Measurements from ENCODE around the gene MRPL20. TPM values are rescaled to one million over a fixed set of nuclear protein-coding genes. Genes with fewer than 3 reads are reported as not detected.
A peak's percentile ranks its signal among the peaks of the same experiment; 100 is the strongest.
"Not testable (repeated sequence)": the region's sequence is repeated elsewhere in the genome, so short reads cannot be mapped to it uniquely, and the experiment has no call there.

Gene MRPL20
- total RNA-seq (100 to 1,000 TPM; 121 to 144 (median 132) TPM), polyA plus RNA-seq (190 TPM)
- long read RNA-seq, donor 1, transcript MRPL20-201 (4 exons, 721 nt): major isoform, 45 of 53 reads
- long read RNA-seq, donor 1, partial matches to known transcripts: 3 of 53 reads
- long read RNA-seq, donor 1, other reads (novel, unspliced or antisense): 5 of 53 reads
- long read RNA-seq, donor 2, transcript MRPL20-201 (4 exons, 721 nt): major isoform, 62 of 69 reads
- long read RNA-seq, donor 2, partial matches to known transcripts: 0 of 69 reads
- long read RNA-seq, donor 2, other reads (novel, unspliced or antisense): 7 of 69 reads
- long read RNA-seq, donor 3, transcript MRPL20-201 (4 exons, 721 nt): major isoform, 25 of 30 reads
- long read RNA-seq, donor 3, partial matches to known transcripts: 2 of 30 reads
- long read RNA-seq, donor 3, other reads (novel, unspliced or antisense): 3 of 30 reads
- long read RNA-seq, donor 4, transcript MRPL20-201 (4 exons, 721 nt): major isoform, 30 of 36 reads
- long read RNA-seq, donor 4, partial matches to known transcripts: 0 of 36 reads
- long read RNA-seq, donor 4, other reads (novel, unspliced or antisense): 6 of 36 reads

DNA sequence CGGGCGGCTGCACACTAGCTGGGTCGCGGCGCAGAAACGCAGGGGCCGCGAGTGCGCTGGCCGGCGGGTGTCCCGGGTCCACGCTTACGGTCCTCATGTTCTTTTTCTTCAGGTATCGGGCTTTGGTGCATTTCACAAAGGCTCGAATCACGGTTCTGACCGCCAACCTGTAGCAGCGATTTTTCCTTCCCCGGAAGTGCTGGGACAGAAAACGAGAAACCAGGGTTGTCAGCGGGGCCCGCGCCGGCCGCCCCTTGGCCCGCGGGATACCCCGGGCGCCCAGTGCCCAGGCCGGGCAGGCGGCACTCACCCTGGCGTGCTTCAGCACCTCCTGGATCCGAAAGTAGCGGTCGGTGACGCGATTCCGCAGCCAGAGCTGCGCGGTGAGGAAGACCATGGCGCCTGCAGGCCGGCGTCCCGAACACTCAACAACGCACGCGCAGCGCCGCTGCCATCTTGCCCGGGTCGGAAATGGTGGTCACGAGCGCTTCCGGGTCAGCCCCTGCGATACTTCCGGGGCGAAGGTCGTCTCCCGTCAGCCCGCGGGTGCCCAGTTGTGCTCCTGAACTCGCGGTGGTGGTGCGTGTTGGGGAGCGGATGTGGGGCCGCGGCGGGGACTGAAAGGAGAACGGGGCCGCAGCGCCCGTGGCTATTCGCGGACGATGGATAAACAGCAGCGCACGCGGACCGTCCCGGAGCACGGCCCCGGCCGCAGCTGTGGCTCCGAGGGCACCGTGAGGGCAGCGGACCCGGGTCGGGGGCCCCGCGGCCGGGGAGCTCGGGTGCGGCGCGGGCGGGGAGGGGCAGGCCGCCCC lies at the start of gene MRPL20:
TSS of gene MRPL20 (minus strand) at position 473 of the 815 bp plus-strand sequence. CDS start at position 397, 76 bp downstream.
- under 1% methylated on average over 98 of the region's 98 CpGs for WGBS
- Histone ChIP-seq H3K27me3 (ENCODE audit: control insufficient read depth, insufficient read depth) (no peaks in the 10 kb centered on the region), H3K9me3 (ENCODE audit: control insufficient read depth, low read length) (no peaks in the 10 kb centered on the region), H3K4me1 (ENCODE audit: control insufficient read depth, insufficient read depth, low read length) (peaks cover 7% of the 10 kb centered on the region), H3K4me3 (ENCODE audit: low read length) (peak within 1 kb of the TSS; percentile 94), H3K27ac (ENCODE audit: low read length) (peak within 1 kb of the TSS; percentile 79)
- DNase-seq: peak; percentile 95 to 98 (median 98)
- peak; percentile 96 to 97 for ATAC-seq
- intact Hi-C loops (cut with DNase I): no loop called here

DNA sequence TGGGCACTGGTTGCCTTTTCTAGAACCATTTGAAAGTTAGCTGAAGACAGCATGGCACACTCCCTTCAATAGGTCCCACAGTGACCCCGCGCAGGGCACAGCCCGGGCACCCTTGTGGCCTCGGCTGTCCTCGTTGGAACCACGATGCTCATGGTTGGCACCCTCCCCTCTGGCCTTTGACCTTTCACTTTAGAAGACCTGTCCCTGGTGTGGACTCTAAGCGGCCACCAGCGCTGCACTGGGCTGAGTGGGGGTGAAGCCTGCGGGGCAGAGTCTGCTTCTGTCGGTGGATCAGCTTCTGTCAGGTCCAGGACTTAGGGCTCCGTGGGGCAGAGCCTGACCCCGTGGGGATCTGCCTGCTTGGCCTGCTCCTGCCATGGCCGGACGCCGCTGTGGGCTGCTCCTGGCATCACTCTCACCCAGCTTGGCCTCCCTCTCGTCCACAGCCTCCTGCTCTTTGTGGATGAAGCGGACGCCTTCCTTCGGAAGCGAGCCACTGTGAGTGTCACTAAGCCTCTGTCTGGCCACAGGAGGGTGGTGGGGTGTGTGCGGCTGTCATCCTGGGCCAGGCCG lies 49.7 kb upstream of the MRPL20 start:
- intact Hi-C loops (cut with DNase I); ATAC-seq; H3K4me1 ChIP-seq (ENCODE audit: control insufficient read depth, insufficient read depth, low read length); H3K27me3 ChIP-seq (ENCODE audit: control insufficient read depth, insufficient read depth); H3K4me3 ChIP-seq (ENCODE audit: low read length); H3K27ac ChIP-seq (ENCODE audit: low read length); H3K9me3 ChIP-seq (ENCODE audit: control insufficient read depth, low read length): not testable (repeated sequence)
- 84% methylated on average over 18 of the region's 22 CpGs for WGBS
- peak in 1 of 3 donors; percentile 12 for DNase-seq

DNA sequence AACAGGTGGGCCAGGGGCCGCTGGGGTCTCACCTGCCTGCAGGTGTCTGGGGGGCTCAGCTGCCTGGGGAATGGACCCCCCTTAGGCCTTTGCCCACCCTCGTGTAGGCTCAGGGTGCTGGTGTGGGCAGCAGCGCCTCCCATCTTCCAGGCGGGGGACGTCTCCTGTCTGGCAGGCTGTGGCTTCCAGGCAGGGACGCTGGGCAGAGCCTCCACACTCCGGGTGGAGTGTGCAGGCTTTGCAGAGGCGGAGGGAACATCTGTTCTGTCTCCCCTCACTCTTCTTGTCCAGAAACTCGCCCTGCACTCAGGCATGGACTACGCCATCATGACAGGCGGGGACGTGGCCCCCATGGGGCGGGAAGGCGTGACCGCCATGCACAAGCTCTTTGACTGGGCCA lies 48.8 kb upstream of the MRPL20 start:
- H3K4me3 ChIP-seq (ENCODE audit: low read length); intact Hi-C loops (cut with DNase I); H3K4me1 ChIP-seq (ENCODE audit: control insufficient read depth, insufficient read depth, low read length); H3K27me3 ChIP-seq (ENCODE audit: control insufficient read depth, insufficient read depth); DNase-seq; H3K9me3 ChIP-seq (ENCODE audit: control insufficient read depth, low read length); ATAC-seq; H3K27ac ChIP-seq (ENCODE audit: low read length): not testable (repeated sequence)
- 78% methylated on average over 1 of the region's 15 CpGs for WGBS

DNA sequence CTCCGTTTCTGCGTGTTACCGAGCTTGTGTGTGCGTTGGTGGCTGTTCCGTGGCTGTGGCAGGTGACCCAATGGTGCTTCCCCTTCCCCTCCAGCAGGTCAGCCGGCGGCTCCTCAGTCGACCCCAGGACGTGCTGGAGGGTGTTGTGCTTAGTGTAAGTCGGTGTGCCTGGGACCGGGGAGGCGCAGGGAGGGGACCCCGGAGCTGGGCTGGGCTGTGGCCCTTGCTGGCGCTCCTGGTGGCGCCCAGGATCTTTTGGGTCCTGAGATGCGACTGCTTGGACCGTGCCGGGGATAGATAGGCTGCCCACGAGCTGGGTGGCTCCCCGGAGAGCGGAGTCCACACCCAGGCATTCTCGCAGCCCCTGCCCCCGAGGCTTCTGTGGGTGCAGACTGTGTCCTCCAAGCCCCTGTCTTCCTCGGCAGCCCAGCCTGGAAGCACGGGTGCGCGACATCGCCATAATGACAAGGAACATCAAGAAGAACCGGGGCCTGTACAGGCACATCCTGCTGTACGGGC lies 48.3 kb upstream of the MRPL20 start:
- Histone ChIP-seq H3K9me3 (ENCODE audit: control insufficient read depth, low read length) (no peaks in the 10 kb centered on the region), H3K4me3 (ENCODE audit: low read length) (no peak overlapping the region), H3K27ac (ENCODE audit: low read length) (no peak overlapping the region), H3K27me3 (ENCODE audit: control insufficient read depth, insufficient read depth) (no peaks in the 10 kb centered on the region), H3K4me1 (ENCODE audit: control insufficient read depth, insufficient read depth, low read length) (no peaks in the 10 kb centered on the region)
- intact Hi-C loops (cut with DNase I): no loop called here
- DNase-seq (peak in 1 of 3 donors; percentile 30), ATAC-seq (no peak)
- 82% methylated on average over 30 of the region's 30 CpGs for WGBS

DNA sequence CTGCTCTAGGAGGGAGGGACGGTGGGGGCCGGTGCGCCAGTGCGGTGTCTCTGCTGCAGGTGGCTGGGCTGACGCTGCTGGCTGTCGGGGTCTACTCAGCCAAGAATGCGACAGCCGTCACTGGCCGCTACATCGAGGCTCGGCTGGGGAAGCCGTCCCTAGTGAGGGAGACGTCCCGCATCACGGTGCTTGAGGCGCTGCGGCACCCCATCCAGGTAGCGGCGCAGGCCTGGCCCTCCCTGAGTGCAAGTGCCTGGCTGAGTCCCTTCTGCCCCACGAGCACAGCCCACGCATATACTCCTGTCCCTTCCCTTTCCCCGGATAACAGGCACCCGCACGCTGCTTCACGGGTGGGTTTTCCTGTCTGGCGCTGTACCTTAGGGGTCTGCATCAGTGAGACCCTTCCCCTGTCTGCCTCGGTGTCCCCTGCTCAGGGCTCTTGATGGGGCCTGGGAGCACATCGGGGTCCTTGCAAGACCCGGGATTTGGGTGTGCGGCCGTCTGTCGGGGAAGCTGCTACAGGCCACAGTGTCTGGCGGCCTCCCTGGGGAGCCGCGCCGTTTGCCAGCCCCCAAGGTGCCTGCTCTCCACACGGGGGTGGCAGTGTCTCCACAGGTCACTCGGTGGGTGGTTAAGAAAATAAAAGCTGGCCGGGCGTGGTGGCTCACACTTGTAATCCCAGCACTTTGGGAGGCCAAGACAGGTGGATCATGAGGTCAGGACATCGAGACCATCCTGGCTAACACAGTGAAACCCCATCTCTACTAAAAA lies 47.4 kb upstream of the MRPL20 start:
- peak in 1 of 3 donors; percentile 21 for DNase-seq

DNA sequence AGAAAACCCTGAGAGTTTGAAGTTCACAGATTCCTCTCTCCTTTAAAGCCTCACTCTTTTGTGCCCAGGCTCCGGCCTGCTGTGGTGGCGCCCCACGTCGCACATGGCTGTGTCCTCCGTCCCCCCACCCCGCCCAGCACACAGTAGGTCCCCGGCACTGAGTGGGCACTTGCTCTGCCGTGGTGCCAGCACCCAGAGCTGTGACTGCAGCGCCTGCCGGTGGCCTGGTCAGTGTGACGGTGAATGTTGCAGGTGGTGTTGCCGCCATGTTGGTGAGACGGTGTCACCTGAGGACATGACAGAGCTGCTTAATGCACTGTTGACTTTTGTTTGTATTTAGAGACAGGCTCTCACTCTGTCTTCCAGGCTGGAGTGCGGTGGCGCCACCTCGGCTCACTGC lies 45.8 kb upstream of the MRPL20 start:
- ATAC-seq: no peak
- intact Hi-C loops (cut with DNase I): no loop called here

More for the DNA sequence above, 47.4 kb upstream of the MRPL20 start:
- intact Hi-C loops (cut with DNase I); H3K27me3 ChIP-seq (ENCODE audit: control insufficient read depth, insufficient read depth); H3K4me1 ChIP-seq (ENCODE audit: control insufficient read depth, insufficient read depth, low read length); H3K4me3 ChIP-seq (ENCODE audit: low read length); ATAC-seq; H3K27ac ChIP-seq (ENCODE audit: low read length); H3K9me3 ChIP-seq (ENCODE audit: control insufficient read depth, low read length): not testable (repeated sequence)
- 73% methylated on average over 36 of the region's 41 CpGs for WGBS

DNA sequence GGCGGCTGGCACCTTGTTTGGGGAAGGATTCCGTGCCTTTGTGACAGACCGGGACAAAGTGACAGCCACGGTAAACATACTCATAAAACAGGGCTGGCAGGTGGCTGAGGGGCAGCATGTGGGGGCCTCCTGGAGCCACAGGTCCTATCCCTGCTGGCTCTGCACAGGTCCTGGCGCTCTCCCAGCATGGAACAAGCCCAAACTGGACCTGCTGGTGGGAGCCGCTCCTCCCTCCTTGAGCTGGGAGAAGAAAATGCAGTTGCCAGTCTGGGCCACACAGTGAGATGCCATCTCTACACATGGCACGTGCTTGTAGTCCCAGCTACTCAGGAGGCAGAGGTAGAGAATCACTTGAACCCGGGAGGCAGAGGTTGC lies 45.3 kb upstream of the MRPL20 start:
- H3K27ac ChIP-seq (ENCODE audit: low read length); H3K4me3 ChIP-seq (ENCODE audit: low read length); ATAC-seq; H3K9me3 ChIP-seq (ENCODE audit: control insufficient read depth, low read length); intact Hi-C loops (cut with DNase I); DNase-seq; H3K4me1 ChIP-seq (ENCODE audit: control insufficient read depth, insufficient read depth, low read length); H3K27me3 ChIP-seq (ENCODE audit: control insufficient read depth, insufficient read depth): not testable (repeated sequence)
- 83% methylated on average over 8 of the region's 8 CpGs for WGBS

More for the DNA sequence above, 45.8 kb upstream of the MRPL20 start:
- Histone ChIP-seq H3K27me3 (ENCODE audit: control insufficient read depth, insufficient read depth) (no peaks in the 10 kb centered on the region), H3K4me1 (ENCODE audit: control insufficient read depth, insufficient read depth, low read length) (no peaks in the 10 kb centered on the region), H3K9me3 (ENCODE audit: control insufficient read depth, low read length) (no peaks in the 10 kb centered on the region), H3K4me3 (ENCODE audit: low read length) (no peak overlapping the region), H3K27ac (ENCODE audit: low read length) (no peak overlapping the region)
- WGBS: 90% methylated on average over 16 of the region's 16 CpGs
- DNase-seq: peak in 1 of 3 donors; percentile 24

DNA sequence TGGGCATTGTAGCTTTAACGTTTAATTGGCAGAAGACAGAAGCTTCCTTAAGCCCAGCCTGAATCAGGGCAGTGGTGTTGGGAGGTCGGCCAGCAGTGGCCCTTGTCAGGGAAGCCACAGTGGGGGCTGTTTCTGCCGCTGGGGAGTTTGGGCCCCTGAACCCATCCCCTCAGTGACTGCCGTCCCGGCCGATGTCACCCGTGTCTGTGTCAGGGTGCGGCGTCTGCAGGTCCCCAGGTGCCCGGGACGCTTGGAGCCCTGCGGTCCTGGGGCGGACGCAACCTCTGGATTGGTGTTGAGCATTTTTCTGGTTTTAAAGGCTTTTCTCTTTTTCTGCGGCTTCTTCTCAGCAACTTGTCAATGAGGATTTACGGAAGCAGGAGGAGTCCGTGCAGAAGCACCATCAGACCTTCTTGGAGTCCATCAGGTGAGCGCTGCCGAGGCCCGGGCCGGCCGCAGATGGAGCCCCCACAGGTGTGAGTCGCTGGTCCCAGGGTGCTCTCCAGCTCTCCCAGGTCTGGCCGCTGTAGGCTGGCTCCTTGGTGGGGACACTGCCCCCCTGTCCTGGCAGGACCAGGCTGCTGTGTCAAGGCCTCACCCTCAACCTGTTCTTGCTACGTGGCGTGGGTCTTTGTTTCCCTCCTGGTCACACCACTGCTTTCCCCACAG lies 44.7 kb upstream of the MRPL20 start:
- ATAC-seq: no peak
- H3K27ac ChIP-seq (ENCODE audit: low read length): no peak overlapping the region
- no peak overlapping the region for H3K4me3 ChIP-seq (ENCODE audit: low read length)
- 88% methylated on average over 26 of the region's 26 CpGs for whole genome bisulfite sequencing
- H3K4me1 ChIP-seq (ENCODE audit: control insufficient read depth, insufficient read depth, low read length): no peaks in the 10 kb centered on the region
- H3K9me3 ChIP-seq (ENCODE audit: control insufficient read depth, low read length): no peaks in the 10 kb centered on the region
- intact Hi-C loops (cut with DNase I): no loop called here
- H3K27me3 ChIP-seq (ENCODE audit: control insufficient read depth, insufficient read depth): no peaks in the 10 kb centered on the region
- DNase-seq: peak in 2 of 3 donors; percentile 37 to 42

DNA sequence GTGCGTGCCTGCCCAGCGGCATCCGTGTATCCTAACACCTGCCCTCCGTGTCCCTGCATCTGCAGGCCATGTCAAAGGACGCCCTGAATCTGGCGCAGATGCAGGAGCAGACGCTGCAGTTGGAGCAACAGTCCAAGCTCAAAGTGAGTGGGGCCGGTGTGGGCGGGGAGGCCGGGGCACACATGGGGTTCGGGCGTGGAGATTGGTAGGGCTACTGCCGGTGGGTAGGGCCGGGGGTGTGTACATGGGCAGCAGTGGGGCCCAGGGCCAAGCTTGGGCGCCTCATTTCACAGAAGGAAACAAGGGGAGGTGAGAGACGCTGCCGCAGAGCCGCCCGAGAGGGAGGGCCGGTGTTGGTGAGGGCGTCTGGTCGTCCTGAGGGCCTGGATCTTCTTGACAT lies 43.5 kb upstream of the MRPL20 start:
- 83% methylated on average over 22 of the region's 22 CpGs for WGBS
- H3K27me3 ChIP-seq (ENCODE audit: control insufficient read depth, insufficient read depth); H3K27ac ChIP-seq (ENCODE audit: low read length); intact Hi-C loops (cut with DNase I); H3K9me3 ChIP-seq (ENCODE audit: control insufficient read depth, low read length); H3K4me1 ChIP-seq (ENCODE audit: control insufficient read depth, insufficient read depth, low read length); ATAC-seq; H3K4me3 ChIP-seq (ENCODE audit: low read length): not testable (repeated sequence)
- peak in 1 of 3 donors; percentile 23 for DNase-seq
